Measurements from ENCODE around the gene SYAP1.
"Not testable (repeated sequence)": the region's sequence is repeated elsewhere in the genome, so short reads cannot be mapped to it uniquely, and the experiment has no call there.

DNA sequence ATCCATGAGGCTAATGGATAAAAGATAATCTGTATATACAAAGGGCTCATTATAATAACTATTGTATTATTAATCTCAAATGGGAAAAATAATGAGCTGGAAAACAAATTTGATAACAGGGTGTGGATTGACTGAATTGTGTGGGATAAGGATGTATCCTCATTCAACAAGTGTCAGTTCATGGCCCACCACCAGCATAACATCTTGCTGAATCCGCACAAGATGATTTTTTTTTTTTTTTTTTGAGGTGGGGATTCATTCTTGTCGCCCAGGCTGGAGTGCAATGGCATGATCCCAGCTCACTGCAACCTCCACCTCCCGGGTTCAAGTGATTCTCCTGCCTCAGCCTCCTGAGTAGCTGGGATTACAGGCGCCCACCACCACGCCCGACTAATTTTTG, 3.8 kb upstream of the SYAP1 start:
- TF ChIP-seq POLR2AphosphoS5 (IDR thresholded peaks at IDR 0.05); TAF1 (IDR thresholded peaks at IDR 0.05; ENCODE audit: low read depth); EZH2 (IDR thresholded peaks at IDR 0.05; ENCODE audit: borderline replicate concordance, insufficient read depth, low read length, poor library complexity, severe bottlenecking): not testable (repeated sequence)
- TF ChIP-seq, protein P1, sequence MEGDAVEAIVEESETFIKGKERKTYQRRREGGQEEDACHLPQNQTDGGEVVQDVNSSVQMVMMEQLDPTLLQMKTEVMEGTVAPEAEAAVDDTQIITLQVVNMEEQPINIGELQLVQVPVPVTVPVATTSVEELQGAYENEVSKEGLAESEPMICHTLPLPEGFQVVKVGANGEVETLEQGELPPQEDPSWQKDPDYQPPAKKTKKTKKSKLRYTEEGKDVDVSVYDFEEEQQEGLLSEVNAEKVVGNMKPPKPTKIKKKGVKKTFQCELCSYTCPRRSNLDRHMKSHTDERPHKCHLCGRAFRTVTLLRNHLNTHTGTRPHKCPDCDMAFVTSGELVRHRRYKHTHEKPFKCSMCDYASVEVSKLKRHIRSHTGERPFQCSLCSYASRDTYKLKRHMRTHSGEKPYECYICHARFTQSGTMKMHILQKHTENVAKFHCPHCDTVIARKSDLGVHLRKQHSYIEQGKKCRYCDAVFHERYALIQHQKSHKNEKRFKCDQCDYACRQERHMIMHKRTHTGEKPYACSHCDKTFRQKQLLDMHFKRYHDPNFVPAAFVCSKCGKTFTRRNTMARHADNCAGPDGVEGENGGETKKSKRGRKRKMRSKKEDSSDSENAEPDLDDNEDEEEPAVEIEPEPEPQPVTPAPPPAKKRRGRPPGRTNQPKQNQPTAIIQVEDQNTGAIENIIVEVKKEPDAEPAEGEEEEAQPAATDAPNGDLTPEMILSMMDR (IDR thresholded peaks at IDR 0.05; ENCODE audit: poor library complexity, severe bottlenecking), result not testable (repeated sequence)
